ENCODE data around the gene RBMS3.

Gene RBMS3

DNA sequence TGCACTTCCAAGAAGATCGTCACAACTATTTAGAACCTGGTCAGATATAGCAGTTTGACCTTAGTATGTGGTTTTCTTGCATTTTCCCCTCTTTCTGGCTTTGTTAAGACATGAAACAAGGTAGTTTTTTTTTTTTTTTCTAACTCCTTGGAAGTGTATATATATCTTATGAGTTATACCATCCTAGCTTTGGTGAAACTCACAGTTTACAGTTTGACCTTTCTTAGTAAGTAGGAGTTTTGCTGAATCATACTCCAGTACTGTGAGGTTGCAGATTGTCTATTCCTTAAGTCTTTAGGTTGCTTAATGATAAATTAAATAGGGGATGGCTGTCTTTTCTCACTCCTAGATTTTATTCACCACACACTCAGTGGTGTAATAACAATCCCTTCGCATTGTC lies 325.0 kb downstream of the RBMS3 start:
- Histone ChIP-seq H3K4me3 (no peak overlapping the region), H3K27ac (no peak overlapping the region)
- no peak for TF ChIP-seq CTCF (IDR thresholded peaks at IDR 0.05)
- no peak for DNase-seq (ENCODE audit: low spot score)

- no peak for TF ChIP-seq CTCF (IDR thresholded peaks at IDR 0.05)
- no peak for DNase-seq (ENCODE audit: low spot score)
- no peak overlapping the region for H3K27ac ChIP-seq
- no peak overlapping the region for H3K4me3 ChIP-seq
Measured at GRCh38 chr3:29606416-29606815, 325.5 kb downstream of the RBMS3 start.

- no peak for DNase-seq (ENCODE audit: low spot score)
- TF ChIP-seq CTCF (IDR thresholded peaks at IDR 0.05): no peak
- H3K27ac ChIP-seq: no peak overlapping the region
- no peak overlapping the region for H3K4me3 ChIP-seq
Measured at GRCh38 chr3:29608414-29609327, 327.8 kb downstream of the RBMS3 start.

- DNase-seq (ENCODE audit: low spot score): no peak
- no peak overlapping the region for H3K27ac ChIP-seq
- TF ChIP-seq CTCF (IDR thresholded peaks at IDR 0.05): no peak
- no peak overlapping the region for H3K4me3 ChIP-seq
Measured at GRCh38 chr3:29609328-29609811, 328.5 kb downstream of the RBMS3 start.

DNA sequence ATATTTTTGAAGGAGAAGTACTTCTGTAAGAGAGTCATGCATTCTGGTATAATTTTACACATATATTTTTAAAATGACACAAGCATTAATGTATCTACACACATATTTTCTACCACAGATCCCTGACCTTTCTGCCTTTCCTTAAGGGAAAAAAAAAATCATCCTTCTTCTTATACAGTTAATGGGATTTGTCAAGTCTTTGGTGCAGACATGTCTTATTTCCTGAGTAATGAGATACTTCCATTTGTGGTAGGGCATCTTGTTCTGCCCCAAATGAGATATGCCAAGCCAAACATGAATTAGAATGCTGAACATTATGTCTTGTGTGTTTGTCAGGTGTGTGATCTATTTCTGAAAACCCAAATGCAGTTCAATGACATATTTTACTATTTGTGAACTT lies 329.9 kb downstream of the RBMS3 start:
- H3K27ac ChIP-seq: no peak overlapping the region
- no peak overlapping the region for H3K4me3 ChIP-seq
- TF ChIP-seq CTCF (IDR thresholded peaks at IDR 0.05): no peak
- DNase-seq (ENCODE audit: low spot score): no peak

DNA sequence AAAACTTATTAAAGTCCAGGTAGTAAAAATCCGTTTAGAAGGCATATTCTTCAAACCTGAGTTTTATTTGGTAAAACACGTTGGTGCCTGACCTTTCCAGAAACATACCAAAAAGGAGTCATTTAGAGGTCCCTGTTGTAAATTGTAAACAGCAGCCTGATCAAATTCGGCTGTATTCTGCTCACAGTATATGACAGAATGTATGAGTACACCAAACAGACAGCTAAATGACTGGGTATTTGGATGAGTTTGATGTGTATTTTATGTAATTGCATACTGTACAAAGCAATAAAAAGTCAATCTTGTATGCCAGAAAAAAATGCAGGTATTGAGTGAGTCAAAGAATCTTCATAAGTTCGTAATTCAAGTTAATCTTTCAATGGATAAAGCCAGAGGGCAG lies 330.4 kb downstream of the RBMS3 start:
- no peak overlapping the region for H3K27ac ChIP-seq
- TF ChIP-seq CTCF (IDR thresholded peaks at IDR 0.05): no peak
- no peak for DNase-seq (ENCODE audit: low spot score)
- H3K4me3 ChIP-seq: no peak overlapping the region

DNA sequence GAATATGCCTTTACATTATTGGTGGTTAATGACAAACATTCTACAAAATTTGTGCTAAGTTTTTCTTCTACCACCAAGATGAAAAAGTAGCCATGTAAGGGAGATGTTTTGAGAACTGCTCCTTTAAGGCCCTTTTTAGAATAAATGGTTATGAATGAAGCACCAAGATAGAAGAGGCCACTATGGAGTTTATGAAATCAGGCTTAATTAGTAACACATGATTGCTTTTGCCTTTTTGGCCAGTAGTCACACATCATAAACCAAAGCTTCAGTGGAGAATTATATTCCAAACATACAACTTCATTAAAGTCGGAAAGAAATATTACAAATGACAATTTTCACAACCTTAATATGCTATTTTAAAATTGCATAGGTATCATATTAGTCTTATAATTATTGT lies 331.7 kb downstream of the RBMS3 start:
- DNase-seq (ENCODE audit: low spot score): no peak
- no peak for TF ChIP-seq CTCF (IDR thresholded peaks at IDR 0.05)
- no peak overlapping the region for H3K27ac ChIP-seq
- H3K4me3 ChIP-seq: no peak overlapping the region

Measured in coronary artery (tissue), 2 donors.